Activated CD8-positive, alpha-beta T cell treated with anti-CD3 and anti-CD28 coated beads for 36 hours (primary cell): ENCODE measurements around the gene SURF2. TPM values are rescaled to one million over a fixed set of nuclear protein-coding genes. Genes with fewer than 3 reads are reported as not detected.

Experiments used
- ATAC-seq: fragments of 200-7000 bp; cut with Tn5 transposase; one replicate; pipeline ENCODE4 v1.10.0; 2021; ENCODE audit warnings: mild to moderate bottlenecking, moderate library complexity
- CTCF ChIA-PET: fragments of 350-600 bp; sonication (Branson Sonifier 250); formaldehyde crosslinking; loops from one replicate; lab custom pipeline; 2021; ENCODE audit warnings: antibody characterized with exemption; lab: Charles Lee
- POLR2A ChIA-PET: fragments of 350-600 bp; sonication (Branson Sonifier 250); formaldehyde crosslinking; loops from one replicate; lab custom pipeline; 2021; ENCODE audit warnings: antibody characterized with exemption; lab: Charles Lee
- DNase-seq: peaks from one replicate; pipeline ENCODE4 v3.0.0-alpha.2; 2020
- H3K27ac Mint-ChIP-seq: one replicate; pipeline ENCODE4 v1.8.0; 2021; ENCODE audit warnings: mild to moderate bottlenecking, mixed read lengths
- H3K27me3 Mint-ChIP-seq: one replicate; pipeline ENCODE4 v1.8.0; 2021; ENCODE audit warnings: mixed read lengths
- H3K36me3 Mint-ChIP-seq: one replicate; pipeline ENCODE4 v1.8.0; 2021; ENCODE audit warnings: low read depth, mixed read lengths
- H3K4me1 Mint-ChIP-seq: one replicate; pipeline ENCODE4 v1.8.0; 2021; ENCODE audit warnings: low read depth, mixed read lengths
- H3K4me3 Mint-ChIP-seq: one replicate; pipeline ENCODE4 v1.8.0; 2021; ENCODE audit warnings: mild to moderate bottlenecking, moderate library complexity, mixed read lengths
- H3K9me3 Mint-ChIP-seq: one replicate; pipeline ENCODE4 v1.8.0; 2021; ENCODE audit warnings: mixed read lengths
- CTCF ChIP-seq: fragments of 200-600 bp; IDR thresholded peaks from one replicate; pipeline ENCODE4 v1.8.0; 2022; ENCODE audit warnings: antibody characterized with exemption, mild to moderate bottlenecking
- intact Hi-C: fragments of 100-400 bp; cut with micrococcal nuclease; formaldehyde crosslinking; loops from one replicate; pipeline ENCODE4 v1.10.0; 2022
- total RNA-seq, 2 experiments: library from RNA; stranded (reverse); gene quantifications; one replicate each; pipeline ENCODE4 v1.2.3, GENCODE V29; 2021

SURF2 gene
- total RNA-seq, 2 experiments from 2014 or later, result 14.6 to 21.5 TPM

- CTCF ChIA-PET, result interaction anchor here (0.7 kb wide), 1 partner anchor 20 kb away, joined by 3 read pairs; the partner anchor contains the start of gene STKLD1
- peaks cover 1% of the 10 kb centered on the region for H3K36me3 Mint-ChIP-seq
Observed at GRCh38 chr9:133396952-133397351, 40.6 kb downstream of the SURF2 start.

GRCh38 chr9:133397370-133397769 lies 41.0 kb downstream of the SURF2 start:
- ATAC-seq (no peak), DNase-seq (no peak)
- Mint-ChIP-seq H3K4me1 (peaks cover 2% of the 10 kb centered on the region), H3K36me3 (peaks cover 1% of the 10 kb centered on the region), H3K27ac (no peak overlapping the region), H3K4me3 (no peak overlapping the region), H3K27me3 (no peaks in the 10 kb centered on the region), H3K9me3 (no peaks in the 10 kb centered on the region)
- ChIA-PET CTCF (no interaction called here), POLR2A (interaction anchor here (0.7 to 1.6 kb wide), 2 partner anchors 11 to 147 kb away, joined by 3 read pairs; no protein-coding TSS in a partner anchor)
- no peak for TF ChIP-seq CTCF
- intact Hi-C loops, result no loop called here

More at GRCh38 chr9:133396952-133397351, 40.6 kb downstream of the SURF2 start:
- DNase-seq (peak; percentile 25), ATAC-seq (no peak)
- Mint-ChIP-seq H3K9me3 (no peaks in the 10 kb centered on the region), H3K27ac (no peak overlapping the region), H3K27me3 (no peaks in the 10 kb centered on the region), H3K4me1 (peaks cover 2% of the 10 kb centered on the region), H3K4me3 (no peak overlapping the region)
- POLR2A ChIA-PET, result interaction anchor here (0.7 to 1.6 kb wide), 2 partner anchors 10 to 147 kb away, joined by 3 read pairs; no protein-coding TSS in a partner anchor
- TF ChIP-seq CTCF, result peak; percentile 35
- intact Hi-C loops, result no loop called here

- DNase-seq, result no peak
- Mint-ChIP-seq H3K9me3 (no peaks in the 10 kb centered on the region), H3K36me3 (peaks cover 1% of the 10 kb centered on the region), H3K4me1 (peaks cover 2% of the 10 kb centered on the region), H3K27ac (no peak overlapping the region), H3K27me3 (no peaks in the 10 kb centered on the region), H3K4me3 (no peak overlapping the region)
- intact Hi-C loops, result no loop called here
- TF ChIP-seq CTCF, result no peak
- ATAC-seq, result no peak
- ChIA-PET POLR2A (interaction anchor here (0.6 to 1.6 kb wide), 3 partner anchors 11 to 254 kb away, joined by 3 read pairs; no protein-coding TSS in a partner anchor), CTCF (interaction anchor here (0.6 kb wide), 1 partner anchor 204 kb away, joined by 3 read pairs; no protein-coding TSS in a partner anchor)
Observed at GRCh38 chr9:133397895-133398294, 41.5 kb downstream of the SURF2 start.

GRCh38 chr9:133400292-133400691 lies 43.9 kb downstream of the SURF2 start:
- Mint-ChIP-seq H3K27me3 (no peaks in the 10 kb centered on the region), H3K4me1 (peaks cover 7% of the 10 kb centered on the region), H3K4me3 (no peak overlapping the region), H3K36me3 (peaks cover 6% of the 10 kb centered on the region), H3K27ac (no peak overlapping the region), H3K9me3 (no peaks in the 10 kb centered on the region)
- ATAC-seq (no peak), DNase-seq (no peak)
- ChIA-PET CTCF (interaction anchor here (1.1 kb wide), 1 partner anchor 70 kb away, joined by 3 read pairs; no protein-coding TSS in a partner anchor), POLR2A (interaction anchor here (0.9 to 1.4 kb wide), 4 partner anchors 15 to 54 kb away, joined by 3 read pairs; no protein-coding TSS in a partner anchor)
- intact Hi-C loops, result loop anchor here (10.0 kb wide), 1 partner anchor 215 kb away; no protein-coding TSS in a partner anchor
- no peak for TF ChIP-seq CTCF

GRCh38 chr9:133401588-133401987 lies 45.2 kb downstream of the SURF2 start:
- H3K36me3 Mint-ChIP-seq, result peaks cover 18% of the 10 kb centered on the region
- no peaks in the 10 kb centered on the region for H3K27me3 Mint-ChIP-seq
- no peak overlapping the region for H3K27ac Mint-ChIP-seq
- no peaks in the 10 kb centered on the region for H3K9me3 Mint-ChIP-seq
- H3K4me1 Mint-ChIP-seq, result peaks cover 7% of the 10 kb centered on the region
- ChIA-PET CTCF (no interaction called here), POLR2A (interaction anchor here (1.1 to 1.6 kb wide), 4 partner anchors 12 to 29 kb away, joined by 3 to 7 read pairs (median 3); no protein-coding TSS in a partner anchor)
- H3K4me3 Mint-ChIP-seq, result no peak overlapping the region
- ATAC-seq (no peak), DNase-seq (no peak)
- intact Hi-C loops, result loop anchor here (10.0 kb wide), 1 partner anchor 217 kb away; no protein-coding TSS in a partner anchor
- TF ChIP-seq CTCF, result no peak
